IPS DF 4.7 (cell line): ENCODE results near the gene CHMP5.

Source experiments
- DNase-seq: peaks from one replicate; pipeline ENCODE4 v3.0.0-alpha.2; 2013; ENCODE audit warnings: low spot score; ENCODE audit errors: extremely low read depth

CHMP5 gene

DNA sequence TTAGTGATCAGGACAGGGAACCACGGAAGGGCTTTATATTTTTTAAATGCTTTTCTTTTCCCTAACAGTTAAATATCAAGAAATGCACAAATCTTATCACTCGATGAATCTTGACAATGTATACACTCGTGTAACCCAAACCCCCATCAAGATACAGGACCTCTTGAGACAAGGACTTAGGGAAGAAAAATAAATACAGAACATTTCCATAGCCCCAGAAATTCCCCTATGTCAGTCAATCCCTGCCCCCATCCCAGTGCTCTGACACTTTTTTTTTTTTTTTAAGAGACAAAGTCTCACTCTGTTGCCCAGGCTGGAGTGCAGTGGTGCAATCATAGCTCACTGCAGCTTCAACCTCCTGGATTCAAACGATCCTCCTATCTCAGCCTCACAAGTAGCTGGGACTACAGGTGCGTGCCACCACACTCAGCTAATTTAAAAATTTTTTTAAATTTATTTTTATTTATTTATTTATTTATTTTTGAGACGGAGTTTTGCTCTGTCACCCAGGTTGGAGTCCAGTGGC lies 22.2 kb upstream of the CHMP5 start:
- DNase-seq = no peak

DNA sequence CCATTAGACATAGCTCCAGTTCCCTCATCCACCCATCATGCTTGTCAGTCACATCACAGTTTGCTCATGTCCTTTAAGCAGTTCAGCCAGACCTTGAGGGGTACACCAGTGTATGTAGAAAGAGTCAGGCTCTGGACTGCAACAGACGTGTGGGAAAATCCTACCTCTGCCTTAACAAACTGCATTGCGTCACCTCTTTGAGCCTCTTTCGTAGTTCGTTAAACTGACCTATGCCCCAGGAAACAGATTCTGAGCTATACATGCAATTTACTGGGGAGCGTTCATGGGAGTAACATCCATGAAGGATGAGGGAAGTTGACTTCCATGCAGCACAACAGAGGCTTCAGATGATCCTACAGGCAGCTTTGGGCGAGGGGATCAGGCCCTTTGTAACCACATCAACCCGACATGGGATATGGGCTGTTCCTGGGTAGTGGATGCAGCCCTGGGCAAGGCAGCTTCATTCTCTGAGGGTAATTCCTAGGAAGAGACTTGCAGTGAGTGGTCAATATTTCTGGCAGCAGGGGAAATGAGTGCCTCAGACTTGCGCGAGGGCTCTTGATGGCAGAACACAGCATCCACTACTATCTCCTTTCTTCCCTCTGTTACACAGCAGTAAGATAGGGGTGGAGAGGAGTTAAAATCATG lies 20.6 kb upstream of the CHMP5 start:
- DNase-seq = no peak

DNA sequence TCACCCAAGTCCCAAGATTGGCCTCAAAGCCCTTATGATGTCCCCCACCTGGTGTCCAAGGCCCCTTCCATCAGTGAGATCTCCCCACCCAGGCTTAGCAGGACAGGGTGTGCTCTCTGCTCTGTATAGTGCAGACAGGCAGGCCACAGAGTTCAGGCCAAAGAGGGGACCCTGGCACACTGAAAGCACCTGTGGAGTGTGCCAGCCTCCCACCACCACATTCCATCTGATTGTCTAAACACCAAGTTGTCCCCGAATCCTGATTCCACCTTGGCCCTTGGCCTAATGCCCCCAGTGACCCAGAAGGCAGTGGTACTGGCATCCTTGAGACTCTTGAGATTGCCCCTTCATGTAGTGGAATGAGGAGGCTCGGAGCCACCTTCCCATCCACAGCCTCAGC lies 19.5 kb upstream of the CHMP5 start:
- DNase-seq = no peak

DNA sequence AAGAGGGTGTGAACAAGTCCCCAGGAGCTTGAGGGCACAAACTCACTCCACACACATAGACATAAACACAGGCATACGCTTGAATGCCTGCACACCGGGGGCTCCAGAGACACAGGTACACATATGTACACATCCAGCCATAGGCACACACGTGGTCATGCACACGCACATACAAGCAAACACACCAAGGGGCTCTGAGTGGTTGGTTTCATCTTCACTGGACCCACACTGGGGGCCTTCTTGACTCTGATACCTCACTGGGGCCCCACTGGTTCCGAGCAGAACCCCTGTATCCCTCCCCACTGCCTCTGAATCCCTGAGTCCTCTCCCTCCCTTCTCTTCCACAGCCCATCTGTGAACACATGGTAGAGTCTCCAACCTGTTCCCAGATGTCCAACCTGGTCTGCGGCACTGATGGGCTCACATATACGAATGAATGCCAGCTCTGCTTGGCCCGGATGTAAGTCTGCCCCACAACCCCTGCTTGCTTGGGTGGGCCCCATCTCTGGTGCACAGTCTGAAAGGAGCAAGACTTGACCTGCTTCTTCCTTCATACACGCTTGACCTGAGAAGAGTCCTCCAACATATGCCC lies 18.5 kb upstream of the CHMP5 start:
- DNase-seq = no peak

DNA sequence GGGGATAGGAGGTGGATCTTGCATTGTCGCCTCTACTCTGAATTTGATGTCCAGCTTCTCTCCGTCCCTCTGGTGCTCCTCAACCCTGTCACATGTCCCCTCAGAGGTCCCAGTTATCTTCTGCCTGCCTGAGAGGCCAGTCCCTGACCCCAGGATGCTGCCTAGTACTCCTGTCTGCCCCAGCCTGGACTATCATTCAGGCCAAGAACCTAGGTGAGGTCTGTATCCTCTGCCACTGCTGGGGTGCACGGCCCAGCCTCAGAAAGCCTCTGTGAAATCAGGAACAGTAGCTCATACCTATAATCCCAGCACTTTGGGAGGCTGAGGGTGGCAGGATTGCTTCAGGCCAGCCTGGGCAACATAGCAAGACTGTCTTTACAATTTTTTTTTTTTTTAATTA lies 16.2 kb upstream of the CHMP5 start:
- no peak for DNase-seq

DNA sequence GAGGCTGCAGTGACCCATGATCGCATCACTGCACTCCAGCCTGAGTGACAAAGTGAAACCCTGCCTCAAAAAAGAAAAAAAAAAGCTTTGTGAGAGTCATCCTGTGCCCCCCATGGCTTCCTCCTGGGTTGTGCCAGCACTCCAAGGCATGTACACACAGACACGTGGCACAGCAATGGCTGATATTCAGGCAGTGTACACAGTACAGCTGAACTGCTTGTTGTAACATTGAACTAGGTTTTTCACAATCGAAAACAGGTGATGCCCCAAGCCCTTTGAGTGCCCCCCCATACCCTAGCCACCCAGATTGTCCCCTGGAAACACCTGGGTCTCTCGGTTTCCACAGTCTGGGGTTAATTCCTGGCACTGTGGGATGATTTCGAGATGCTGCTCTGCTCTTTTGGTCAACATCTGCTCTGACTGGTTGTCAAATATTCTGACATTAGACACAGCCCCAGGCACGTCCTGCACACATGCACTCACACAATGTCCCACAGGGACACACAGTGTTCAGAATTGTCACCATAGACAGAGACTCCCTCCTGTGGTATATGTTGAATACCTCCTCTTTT lies 15.7 kb upstream of the CHMP5 start:
- DNase-seq = no peak

DNA sequence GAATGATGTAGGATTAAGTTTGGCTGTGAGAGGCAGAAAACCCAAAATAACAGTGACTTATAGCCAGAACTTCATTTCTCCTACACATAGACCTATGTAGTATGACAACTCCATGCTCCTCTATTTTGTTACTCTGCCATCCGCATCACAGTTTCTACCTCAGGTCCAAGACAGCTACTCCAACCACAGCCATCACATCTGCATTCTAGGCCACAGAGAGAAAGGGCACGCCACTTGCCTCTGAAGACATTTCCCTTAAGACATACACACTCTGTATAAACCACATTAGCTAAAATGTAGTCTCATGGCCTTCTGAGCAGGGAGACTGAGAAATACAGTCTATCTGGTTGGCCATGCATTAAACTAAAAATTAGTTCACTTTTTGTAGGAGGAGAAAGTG lies 14.9 kb upstream of the CHMP5 start:
- no peak for DNase-seq

DNA sequence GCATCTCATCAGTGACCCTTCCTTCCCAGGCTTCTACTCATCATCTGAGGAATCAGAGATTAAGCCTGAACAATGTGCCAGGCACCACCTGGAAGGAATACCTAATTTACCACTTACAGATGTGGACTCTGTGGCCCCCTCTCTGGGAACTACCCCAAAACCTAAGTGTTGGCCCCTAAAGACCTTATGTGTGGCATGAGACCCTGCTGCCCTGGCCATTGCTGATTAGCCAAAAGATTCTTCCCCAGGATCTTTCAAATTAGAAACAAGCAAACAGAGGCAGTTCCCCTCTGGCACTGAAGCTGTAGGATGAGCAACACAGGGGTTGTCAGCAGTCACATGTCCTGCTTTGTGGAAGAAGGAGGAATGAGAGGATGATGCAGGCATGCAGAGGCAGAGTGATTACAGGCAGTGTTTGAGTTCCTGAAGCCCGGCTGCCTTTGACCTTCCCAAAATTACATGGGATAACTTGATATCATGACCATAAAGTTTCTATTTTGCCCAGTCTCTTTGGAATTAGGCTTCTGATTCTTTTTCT lies 14.3 kb upstream of the CHMP5 start:
- DNase-seq = no peak

DNA sequence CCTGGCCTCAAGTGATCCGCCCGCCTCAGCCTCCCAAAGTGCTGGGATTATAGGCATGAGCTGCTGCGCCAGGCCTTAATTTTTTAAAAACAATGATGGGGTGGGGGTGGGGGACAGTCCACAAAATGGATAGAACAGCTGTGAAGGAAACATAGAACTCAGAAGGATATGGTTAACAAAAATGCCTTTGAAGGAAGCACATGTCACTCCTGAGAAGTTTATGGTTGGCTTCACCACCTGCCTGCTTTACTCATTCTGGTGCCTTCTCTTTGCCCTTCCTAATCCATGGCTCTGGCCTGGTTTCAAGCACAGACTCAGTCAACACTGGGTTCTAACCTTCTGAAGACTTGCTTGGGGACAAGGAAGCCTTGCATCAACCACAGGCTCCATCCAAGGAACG lies 10.6 kb upstream of the CHMP5 start:
- DNase-seq = no peak

DNA sequence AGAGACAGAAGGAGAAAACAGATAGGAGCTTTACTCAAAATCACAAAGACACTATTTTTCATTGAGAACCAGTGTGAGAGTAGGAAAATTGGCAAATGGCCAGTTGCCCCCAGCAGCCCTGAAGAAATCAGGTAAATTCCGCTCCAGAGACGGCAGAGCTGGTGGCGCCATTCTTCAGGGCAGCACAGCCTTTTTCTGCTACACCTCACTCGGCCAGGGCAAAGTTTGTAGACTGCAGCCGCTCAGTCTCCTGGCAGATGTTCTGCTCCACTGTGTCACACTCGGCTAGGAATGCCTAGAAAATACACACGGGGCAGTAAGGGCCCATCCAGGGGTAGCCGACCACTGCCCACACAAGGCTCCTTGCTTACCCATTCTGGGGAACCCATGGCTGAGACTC lies 9.8 kb upstream of the CHMP5 start:
- no peak for DNase-seq

DNA sequence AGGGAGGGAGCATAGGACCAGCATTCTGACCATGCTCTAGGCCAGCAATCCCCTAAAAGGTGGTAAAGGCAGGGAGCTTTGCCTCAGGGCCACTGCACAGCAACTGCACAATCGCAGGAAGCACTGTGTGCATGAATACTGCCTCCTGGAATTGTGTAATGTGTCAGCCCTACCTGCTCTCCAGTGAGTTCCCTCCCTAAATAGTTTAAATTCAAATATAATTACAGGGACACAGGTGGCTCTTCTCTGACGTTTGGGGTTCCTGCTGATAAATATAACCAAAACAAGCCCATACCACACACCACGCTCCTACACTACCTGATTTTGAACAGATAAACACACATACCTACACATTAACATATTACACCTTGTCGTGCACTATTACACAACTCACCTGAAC lies 9.4 kb upstream of the CHMP5 start:
- DNase-seq = no peak

DNA sequence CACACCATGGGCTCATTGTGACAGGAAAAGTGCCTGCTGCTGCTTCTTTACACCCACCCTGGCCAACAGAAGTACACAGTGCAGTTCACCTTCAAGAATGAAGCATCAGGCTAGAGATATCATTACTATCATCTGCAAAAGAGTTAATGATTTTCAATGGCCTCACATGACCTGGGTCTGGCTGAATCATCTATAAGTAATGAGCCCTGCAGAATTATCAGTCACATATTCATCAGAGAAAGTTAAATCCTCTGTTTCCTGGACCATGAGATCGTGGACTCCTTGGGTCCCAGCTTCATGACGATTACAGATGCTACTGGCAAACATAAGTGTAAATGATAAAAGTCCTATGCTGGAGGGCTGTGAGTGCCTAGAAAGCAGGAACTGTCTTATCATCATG lies 8.6 kb upstream of the CHMP5 start:
- no peak for DNase-seq

DNA sequence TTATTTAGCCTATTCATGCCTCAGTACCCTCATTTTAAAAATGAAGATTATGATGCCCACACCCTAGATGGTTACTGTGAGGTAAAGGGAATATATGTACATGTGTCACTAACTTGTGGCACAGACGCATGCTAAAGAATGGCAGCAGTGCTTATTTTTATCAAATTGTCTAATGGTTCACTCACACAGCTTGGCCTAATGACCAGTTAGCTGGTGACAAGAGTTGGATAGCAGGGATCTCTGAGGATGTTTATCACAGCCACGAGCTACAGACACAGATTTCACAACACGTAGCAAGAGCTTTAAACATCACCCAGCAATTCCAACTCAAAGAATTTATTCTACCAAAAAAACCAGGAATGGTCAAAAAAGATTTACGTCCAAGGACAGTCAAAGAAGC lies 7.6 kb upstream of the CHMP5 start:
- no peak for DNase-seq

DNA sequence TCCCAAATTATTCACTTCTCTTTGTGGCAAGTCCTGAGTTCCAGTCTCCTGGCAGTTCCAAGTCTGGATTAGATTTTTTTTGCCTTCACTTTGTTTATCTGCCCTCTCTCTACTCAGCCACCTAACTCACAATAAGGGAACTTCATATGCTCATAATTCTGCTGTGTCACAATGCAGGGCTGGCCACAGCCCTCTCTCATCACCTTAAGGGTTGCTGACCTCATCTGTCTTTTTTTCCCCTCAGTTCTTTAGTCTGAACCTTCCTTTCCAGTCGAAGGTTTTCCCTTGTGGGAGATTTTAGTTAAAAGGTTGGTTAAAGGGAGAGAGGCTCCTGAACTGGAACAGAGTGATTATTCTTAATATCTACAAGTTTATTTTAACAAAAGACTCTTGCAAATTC lies 4.5 kb upstream of the CHMP5 start:
- DNase-seq = no peak

DNA sequence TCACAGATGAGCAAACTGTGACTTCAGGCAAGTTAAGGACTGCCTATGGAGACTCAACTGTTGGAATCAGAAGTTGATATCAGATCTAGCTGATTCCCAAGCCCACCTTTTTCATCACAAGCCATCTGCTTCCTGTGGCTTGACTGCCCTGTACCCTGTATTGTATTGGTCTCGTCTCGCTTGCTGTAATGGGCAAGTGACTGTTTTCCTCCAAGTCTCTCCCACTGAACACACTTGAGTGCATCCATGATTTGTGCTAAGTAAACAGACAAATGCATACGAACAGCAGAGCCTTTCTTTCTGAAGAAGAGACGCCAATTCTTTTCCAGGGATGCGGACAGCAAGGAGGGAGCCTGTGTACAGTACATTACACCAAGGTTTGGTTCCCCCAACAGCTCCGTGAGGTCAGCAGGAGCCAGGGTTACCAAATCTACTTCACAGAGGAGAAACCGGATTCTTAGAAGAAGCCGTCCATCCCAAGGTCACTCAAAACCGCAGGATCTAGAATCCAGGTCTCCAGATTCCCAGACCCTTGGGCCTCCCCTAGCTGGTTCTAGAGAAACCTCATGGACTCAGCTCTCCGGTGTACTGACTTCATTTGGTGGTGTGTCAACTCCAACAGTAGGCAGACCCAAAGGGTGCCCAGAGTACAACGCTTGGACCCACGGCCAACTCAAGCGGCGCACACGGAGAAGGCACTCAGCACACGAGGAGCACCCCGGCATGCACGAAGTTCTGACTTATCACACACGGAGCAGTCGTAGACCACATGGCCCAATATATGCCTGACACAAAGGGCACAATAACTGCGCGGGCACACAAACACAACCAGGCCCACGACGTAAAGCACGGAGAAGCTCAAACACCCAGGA lies 1.5 kb upstream of the CHMP5 start:
- no peak for DNase-seq

DNA sequence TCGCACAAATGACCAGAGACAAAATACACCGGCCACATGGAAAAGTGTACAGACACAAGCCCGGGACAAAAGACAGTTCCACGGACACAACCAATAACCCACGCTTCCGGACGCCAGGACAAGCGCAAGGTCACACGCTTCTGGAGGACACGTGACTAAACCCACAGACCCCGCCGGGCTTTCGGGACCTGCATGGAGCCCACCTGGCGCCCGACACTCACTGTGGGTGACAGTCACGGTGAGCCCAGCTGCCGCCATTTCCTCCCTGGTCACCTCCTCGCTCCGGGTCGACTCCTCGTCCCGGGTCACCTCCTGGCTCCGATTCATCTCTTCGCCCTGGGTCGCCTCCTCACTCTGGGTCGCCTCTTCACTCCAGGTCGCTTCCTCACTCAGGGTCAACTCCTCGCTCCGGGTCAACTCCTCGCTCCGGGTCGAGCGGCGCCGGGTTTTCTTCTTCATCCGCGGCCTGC lies 811 bp upstream of the CHMP5 start:
- DNase-seq = no peak

DNA sequence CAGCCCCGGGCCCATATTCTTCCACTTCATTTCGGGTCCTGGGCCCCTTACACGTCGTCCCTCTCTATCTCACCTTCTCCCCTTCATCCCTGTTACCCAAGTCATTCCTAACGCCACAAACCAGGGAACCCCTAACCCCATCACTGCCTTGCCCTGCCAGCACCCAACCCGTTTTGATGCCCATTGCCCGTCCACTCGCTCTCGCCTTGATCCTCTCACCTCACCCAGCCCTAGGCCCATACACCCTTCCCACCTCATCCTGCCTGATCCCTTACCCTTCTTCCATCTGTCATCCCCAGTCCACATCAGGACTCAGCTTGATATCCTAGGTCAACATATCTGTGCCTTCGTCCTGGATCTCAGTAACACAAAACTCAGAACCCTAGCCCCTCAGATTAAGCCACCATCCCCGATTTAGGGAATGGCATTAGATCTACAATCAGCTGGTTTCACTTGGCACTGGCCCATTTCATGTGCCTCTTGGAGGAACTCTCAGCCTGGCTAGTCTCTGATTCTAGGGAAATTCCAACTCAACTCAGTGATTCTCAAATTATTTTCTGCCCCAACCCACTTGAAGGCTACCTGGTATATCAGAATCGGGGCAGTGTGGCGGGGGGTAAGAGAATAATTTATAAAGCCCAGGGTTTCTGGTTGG lies 489 bp downstream of the CHMP5 start:
- DNase-seq = no peak

DNA sequence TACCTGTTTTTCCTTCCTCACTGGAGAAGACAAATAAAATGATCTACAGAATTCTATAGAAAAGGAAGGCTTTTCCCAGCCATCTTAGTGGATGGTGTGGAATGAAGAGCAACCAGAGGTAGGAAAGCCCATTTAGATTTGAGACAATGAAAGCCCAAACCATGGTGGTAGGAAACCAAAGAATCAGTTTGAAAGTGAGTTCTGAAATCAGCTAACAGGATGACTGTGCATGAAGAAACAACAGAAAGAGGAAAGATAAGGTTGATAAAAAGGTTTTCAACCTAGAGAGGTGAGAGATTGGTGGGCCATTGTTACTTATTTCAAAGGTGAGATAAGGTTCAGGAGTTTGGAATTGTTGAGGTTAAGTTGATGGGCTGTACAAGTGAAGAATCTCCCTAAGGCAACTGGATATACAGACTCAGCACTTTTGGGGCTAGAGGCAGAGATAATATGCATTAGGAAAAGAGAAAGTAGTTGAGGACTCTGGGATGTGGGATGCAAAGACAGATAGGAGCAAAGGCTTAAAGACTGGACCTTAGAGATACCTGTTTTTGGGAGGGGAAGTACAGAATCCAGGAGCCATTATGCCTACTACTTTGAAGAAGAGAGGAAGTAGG lies 2.4 kb downstream of the CHMP5 start:
- DNase-seq = no peak

DNA sequence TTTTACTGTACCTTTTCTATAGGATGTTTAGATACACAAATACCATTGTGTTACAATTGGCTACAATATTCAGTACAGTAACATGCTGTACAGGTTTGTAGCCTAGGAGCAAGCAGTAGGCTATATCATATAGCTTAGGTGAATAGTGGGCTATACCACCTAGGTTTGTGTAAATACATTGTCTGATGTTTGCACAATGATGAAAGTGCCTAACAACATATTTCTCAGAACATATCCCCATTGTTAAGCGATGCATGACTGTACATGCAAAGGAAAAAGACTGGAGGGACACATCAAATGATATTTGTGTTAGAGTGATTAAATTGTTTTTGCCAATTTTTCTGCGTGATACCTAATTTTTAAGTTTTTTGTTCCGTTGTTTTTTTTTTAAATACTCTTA lies 5.3 kb downstream of the CHMP5 start:
- DNase-seq = no peak

DNA sequence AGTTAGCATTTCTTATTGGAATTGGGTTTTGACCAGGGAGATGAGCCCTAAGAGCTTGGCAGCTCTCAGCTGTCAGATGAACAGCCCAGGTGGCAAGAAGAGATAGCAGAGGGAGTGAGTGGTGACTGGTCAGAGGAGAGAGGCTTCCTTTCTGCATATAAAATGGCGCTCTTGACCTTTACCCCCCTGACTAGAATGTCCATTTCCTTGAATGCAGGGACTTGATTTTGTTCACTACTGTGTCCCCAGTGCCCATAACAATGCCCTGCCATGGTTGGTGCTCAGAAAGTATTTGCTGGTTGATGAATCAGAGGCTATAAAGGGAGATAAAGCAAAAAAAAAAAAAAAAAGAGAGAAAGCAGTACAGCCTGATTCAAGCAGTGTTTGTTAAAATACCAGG lies 7.2 kb downstream of the CHMP5 start:
- DNase-seq = no peak
